HG03565 (cell line): ENCODE data around the gene CLASP2.

Experiments
- ATAC-seq: cut with Tn5 transposase; IDR thresholded peaks from one replicate; pipeline ENCODE4 v1.9.1; 2021; ENCODE audit warnings: mild to moderate bottlenecking, moderate library complexity; ENCODE audit not compliant: unreplicated experiment

Gene CLASP2

GRCh38 chr3:33547101-33547500, 171.0 kb downstream of the CLASP2 start:
- ATAC-seq, result no peak

GRCh38 chr3:33544126-33544525, 173.9 kb downstream of the CLASP2 start:
- ATAC-seq, result no peak

GRCh38 chr3:33543601-33544000, 174.5 kb downstream of the CLASP2 start:
- ATAC-seq, result no peak

GRCh38 chr3:33541918-33542317, 176.1 kb downstream of the CLASP2 start:
- ATAC-seq, result no peak

- no peak for ATAC-seq
These were observed 179.2 kb downstream of the CLASP2 start for GRCh38 chr3:33538678-33539339.

GRCh38 chr3:33537133-33537532, 180.9 kb downstream of the CLASP2 start:
- ATAC-seq, result no peak

GRCh38 chr3:33526787-33527186, 191.3 kb downstream of the CLASP2 start:
- no peak for ATAC-seq

- ATAC-seq, result no peak
These were observed 192.8 kb downstream of the CLASP2 start for GRCh38 chr3:33525232-33525631.

- ATAC-seq, result no peak
These were observed 194.9 kb downstream of the CLASP2 start for GRCh38 chr3:33523093-33523667.

- ATAC-seq, result no peak
These were observed 196.3 kb downstream of the CLASP2 start for GRCh38 chr3:33521736-33522135.

GRCh38 chr3:33513262-33513863, 204.7 kb downstream of the CLASP2 start:
- no peak for ATAC-seq

GRCh38 chr3:33505027-33505426, 213.0 kb downstream of the CLASP2 start:
- ATAC-seq, result no peak

- no peak for ATAC-seq
These were observed 221.6 kb downstream of the CLASP2 start for GRCh38 chr3:33496449-33496848.

- ATAC-seq, result no peak
These were observed 226.3 kb downstream of the CLASP2 start for GRCh38 chr3:33491721-33492120.

GRCh38 chr3:33490641-33491241, 227.3 kb downstream of the CLASP2 start:
- no peak for ATAC-seq

GRCh38 chr3:33488683-33489082, 229.4 kb downstream of the CLASP2 start:
- ATAC-seq, result no peak

GRCh38 chr3:33488246-33488645, 229.8 kb downstream of the CLASP2 start:
- ATAC-seq, result no peak

GRCh38 chr3:33482111-33482521, 235.9 kb downstream of the CLASP2 start:
- no peak for ATAC-seq

GRCh38 chr3:33474896-33475295, 243.2 kb downstream of the CLASP2 start:
- no peak for ATAC-seq

GRCh38 chr3:33473813-33474212, 244.2 kb downstream of the CLASP2 start:
- no peak for ATAC-seq

GRCh38 chr3:33467786-33468185, 250.3 kb downstream of the CLASP2 start:
- ATAC-seq, result no peak

GRCh38 chr3:33461097-33461496, 257.0 kb downstream of the CLASP2 start:
- no peak for ATAC-seq
